GM18858 (cell line): ENCODE data around the gene SHROOM3.
"Not testable (repeated sequence)": the region's sequence is repeated elsewhere in the genome, so short reads cannot be mapped to it uniquely, and the experiment has no call there.

Experiments
- ATAC-seq: cut with Tn5 transposase; IDR thresholded peaks from one replicate; pipeline ENCODE4 v1.9.1; 2021; ENCODE audit not compliant: unreplicated experiment

The SHROOM3 gene

GRCh38 chr4:76434901-76435527 lies at the start of gene SHROOM3:
Gene SHROOM3, plus strand, starts transcription at chr4:76435229. Its CDS starts 824 bp downstream, at chr4:76436053.
- no peak for ATAC-seq

- no peak for ATAC-seq
Observed at GRCh38 chr4:76385974-76386373, 49.1 kb upstream of the SHROOM3 start.

- no peak for ATAC-seq
Observed at GRCh38 chr4:76386566-76387305, 48.3 kb upstream of the SHROOM3 start.

- ATAC-seq, result no peak
Observed at GRCh38 chr4:76388160-76388908, 46.7 kb upstream of the SHROOM3 start.

GRCh38 chr4:76401654-76402053 lies 33.4 kb upstream of the SHROOM3 start:
- no peak for ATAC-seq

- ATAC-seq, result no peak
Observed at GRCh38 chr4:76406081-76406480, 28.9 kb upstream of the SHROOM3 start.

GRCh38 chr4:76407440-76408119 lies 27.4 kb upstream of the SHROOM3 start:
- ATAC-seq, result no peak

- ATAC-seq, result no peak
Observed at GRCh38 chr4:76410636-76411035, 24.4 kb upstream of the SHROOM3 start.

GRCh38 chr4:76420188-76420761 lies 14.8 kb upstream of the SHROOM3 start:
- ATAC-seq, result no peak

- ATAC-seq, result no peak
Observed at GRCh38 chr4:76420762-76421581, 14.1 kb upstream of the SHROOM3 start, which contains the start of gene CCDC158. Gene CCDC158, minus strand, starts transcription at chr4:76421141. Its CDS starts 17,934 bp downstream, at chr4:76403207.

- ATAC-seq, result not testable (repeated sequence)
Observed at GRCh38 chr4:76423159-76423558, 11.9 kb upstream of the SHROOM3 start.

GRCh38 chr4:76426272-76426671 lies 8.8 kb upstream of the SHROOM3 start:
- no peak for ATAC-seq

- ATAC-seq, result no peak
Observed at GRCh38 chr4:76429636-76430035, 5.4 kb upstream of the SHROOM3 start.

GRCh38 chr4:76430519-76431388 lies 4.3 kb upstream of the SHROOM3 start:
- ATAC-seq, result no peak

GRCh38 chr4:76435528-76436319 lies 695 bp downstream of the SHROOM3 start:
- no peak for ATAC-seq

- ATAC-seq, result no peak
Observed at GRCh38 chr4:76439491-76439890, 4.5 kb downstream of the SHROOM3 start.

- no peak for ATAC-seq
Observed at GRCh38 chr4:76441881-76442280, 6.9 kb downstream of the SHROOM3 start.

GRCh38 chr4:76442807-76443206 lies 7.8 kb downstream of the SHROOM3 start:
- no peak for ATAC-seq
